NCI-H82 treated with DMSO at 0.1 percent for 48 hours (cell line): ENCODE data around the gene SMOC2.

Experiments
- DNase-seq: peaks from one replicate; lab custom pipeline; 2025; ENCODE audit not compliant: unreplicated experiment; lab: John Stamatoyannopoulos, UW

SMOC2 gene

GRCh38 chr6:168415098-168415992, 25.6 kb upstream of the SMOC2 start:
- no peak for DNase-seq

- DNase-seq = no peak
These were observed 24.9 kb upstream of the SMOC2 start for GRCh38 chr6:168415993-168416530.

- DNase-seq = no peak
These were observed 24.5 kb upstream of the SMOC2 start for GRCh38 chr6:168416531-168416930.

GRCh38 chr6:168417191-168417590, 23.8 kb upstream of the SMOC2 start:
- DNase-seq = no peak

- no peak for DNase-seq
These were observed 23.1 kb upstream of the SMOC2 start for GRCh38 chr6:168417679-168418557.

GRCh38 chr6:168418711-168419121, 22.3 kb upstream of the SMOC2 start:
- no peak for DNase-seq

- no peak for DNase-seq
These were observed 21.4 kb upstream of the SMOC2 start for GRCh38 chr6:168419569-168419968.

- DNase-seq = no peak
These were observed 20.9 kb upstream of the SMOC2 start for GRCh38 chr6:168420084-168420483.

GRCh38 chr6:168420706-168421105, 20.3 kb upstream of the SMOC2 start:
- no peak for DNase-seq

- no peak for DNase-seq
These were observed 13.8 kb upstream of the SMOC2 start for GRCh38 chr6:168427184-168427583.

GRCh38 chr6:168428052-168428826, 12.7 kb upstream of the SMOC2 start:
- no peak for DNase-seq

- no peak for DNase-seq
These were observed 12.1 kb upstream of the SMOC2 start for GRCh38 chr6:168428863-168429262.

GRCh38 chr6:168432196-168432595, 8.8 kb upstream of the SMOC2 start:
- DNase-seq = no peak

- no peak for DNase-seq
These were observed 7.1 kb upstream of the SMOC2 start for GRCh38 chr6:168433898-168434297.

GRCh38 chr6:168434505-168434904, 6.5 kb upstream of the SMOC2 start:
- DNase-seq = no peak

- no peak for DNase-seq
These were observed 3.2 kb upstream of the SMOC2 start for GRCh38 chr6:168437751-168438150.

- DNase-seq = no peak
These were observed 2.0 kb upstream of the SMOC2 start for GRCh38 chr6:168438783-168439520.

- DNase-seq = no peak
These were observed 1.1 kb upstream of the SMOC2 start for GRCh38 chr6:168439794-168440450.
